Liver (tissue), 9 donors: Measurements from ENCODE around the gene TRAPPC3. TPM values are rescaled to one million over a fixed set of nuclear protein-coding genes. Genes with fewer than 3 reads are reported as not detected.

Experiments
- DNase-seq: peaks from one replicate; pipeline ENCODE4 v3.0.0-alpha.2; 2017; ENCODE audit warnings: low spot score
- H3K27ac ChIP-seq, 2 donors: one replicate each; pipeline ENCODE4 v1.7.0; 2013; ENCODE audit warnings: inconsistent platforms in 2 of 2, low read length in 2 of 2, control low read depth in 1 of 2, low read depth in 1 of 2, mild to moderate bottlenecking in 1 of 2
- H3K27me3 ChIP-seq, 4 donors: one replicate each; pipeline versions ENCODE4 v1.6.1 to v1.7.0; 2013; ENCODE audit warnings: low read length in 3 of 4, inconsistent platforms in 1 of 4, mild to moderate bottlenecking in 1 of 4, moderate library complexity in 1 of 4; ENCODE audit not compliant: control insufficient read depth in 4 of 4, insufficient read depth in 4 of 4
- H3K36me3 ChIP-seq, 4 donors: one replicate each; pipeline versions ENCODE4 v1.6.1 to v1.7.0; 2013; ENCODE audit warnings: low read length in 3 of 4, mild to moderate bottlenecking in 3 of 4, low read depth in 1 of 4, moderate library complexity in 1 of 4; ENCODE audit not compliant: control insufficient read depth in 4 of 4, insufficient read depth in 3 of 4
- H3K4me1 ChIP-seq, 4 donors: one replicate each; pipeline versions ENCODE4 v1.6.1 to v1.7.0; 2013; ENCODE audit warnings: low read length in 3 of 4, mild to moderate bottlenecking in 3 of 4, moderate library complexity in 1 of 4; ENCODE audit not compliant: control insufficient read depth in 4 of 4, insufficient read depth in 4 of 4
- H3K4me3 ChIP-seq, 3 donors: one replicate each; pipeline versions ENCODE4 v1.6.1 to v1.7.0; 2013; ENCODE audit warnings: low read length in 3 of 3, control low read depth in 1 of 3, low read depth in 1 of 3, mild to moderate bottlenecking in 1 of 3
- H3K9ac ChIP-seq, 2 donors: one replicate each; pipeline ENCODE4 v1.7.0; 2013; ENCODE audit warnings: low read length in 2 of 2, mild to moderate bottlenecking in 2 of 2, moderate library complexity in 2 of 2, control low read depth in 1 of 2, low read depth in 1 of 2
- H3K9me3 ChIP-seq, 4 donors: one replicate each; pipeline versions ENCODE4 v1.6.1 to v1.7.0; 2013; ENCODE audit warnings: low read length in 3 of 4; ENCODE audit not compliant: control insufficient read depth in 4 of 4
- ATF3 ChIP-seq: IDR thresholded peaks from 2 replicates; pipeline ENCODE4 v1.6.1; 2016; ENCODE audit warnings: antibody characterized with exemption
- EGR1 ChIP-seq, 2 donors: IDR thresholded peaks; 2 replicates each; pipeline ENCODE4 v1.6.1; 2016 to 2018; ENCODE audit warnings: antibody characterized with exemption in 2 of 2, low read depth in 2 of 2
- FOXA1 ChIP-seq: IDR thresholded peaks from 2 replicates; pipeline ENCODE4 v1.6.1; 2016; ENCODE audit warnings: antibody characterized with exemption
- FOXA2 ChIP-seq: IDR thresholded peaks from 2 replicates; pipeline ENCODE4 v1.6.1; 2016; ENCODE audit warnings: antibody characterized with exemption
- GABPA ChIP-seq, 2 donors: IDR thresholded peaks in 1 of 2; conservative IDR thresholded peaks in 1 of 2; 2 replicates each; pipeline ENCODE4 v1.6.1; 2016; ENCODE audit warnings: antibody characterized with exemption in 2 of 2, mild to moderate bottlenecking in 1 of 2, moderate library complexity in 1 of 2
- HNF4A ChIP-seq, 2 donors: conservative IDR thresholded peaks; 2 replicates each; pipeline ENCODE4 v1.6.1; 2016; ENCODE audit warnings: antibody characterized with exemption in 2 of 2, mild to moderate bottlenecking in 2 of 2
- HNF4G ChIP-seq: IDR thresholded peaks from 2 replicates; pipeline ENCODE4 v1.6.1; 2016; ENCODE audit warnings: antibody characterized with exemption
- JUND ChIP-seq, 2 donors: IDR thresholded peaks; 2 replicates each; pipeline ENCODE4 v1.6.1; 2016; ENCODE audit warnings: antibody characterized with exemption in 2 of 2
- NR2F2 ChIP-seq: IDR thresholded peaks from 2 replicates; pipeline ENCODE4 v1.6.1; 2016; ENCODE audit warnings: antibody characterized with exemption
- RAD21 ChIP-seq, 2 donors: IDR thresholded peaks; 2 replicates each; pipeline ENCODE4 v1.6.1; 2016; ENCODE audit warnings: antibody characterized with exemption in 2 of 2, mild to moderate bottlenecking in 2 of 2
- RXRA ChIP-seq, 2 donors: IDR thresholded peaks; 2 replicates each; pipeline ENCODE4 v1.6.1; 2017 to 2018; ENCODE audit warnings: antibody characterized with exemption in 2 of 2, mild to moderate bottlenecking in 1 of 2
- SP1 ChIP-seq: IDR thresholded peaks from 2 replicates; pipeline ENCODE4 v1.6.1; 2018; ENCODE audit warnings: antibody characterized with exemption, mild to moderate bottlenecking
- TAF1 ChIP-seq: conservative IDR thresholded peaks from 2 replicates; pipeline ENCODE4 v1.6.1; 2016; ENCODE audit warnings: antibody characterized with exemption, mild to moderate bottlenecking
- YY1 ChIP-seq: IDR thresholded peaks from 2 replicates; pipeline ENCODE4 v1.6.1; 2016; ENCODE audit warnings: antibody characterized with exemption, mild to moderate bottlenecking
- ZBTB33 ChIP-seq: IDR thresholded peaks from 2 replicates; pipeline ENCODE4 v1.6.1; 2016; ENCODE audit warnings: antibody characterized with exemption
- WGBS: extraction: QIAGEN DNeasy Blood & Tissue Kit; methylation state at CpG from one replicate; pipeline ENCODE4 v1.1.7; 2013; 5-methylcytosine and 5-hydroxymethylcytosine counted together
- polyA plus RNA-seq, 2 donors: library from polyadenylated mRNA; stranded (reverse) in 1 of 2; unstranded in 1 of 2; fragments of 200-250 nt in 1 of 2; fragments of >200 nt in 1 of 2; fragmentation: Nextera tagmentation in 1 of 2; extraction: Ambion mirVana in 1 of 2; gene quantifications; one replicate each; pipeline versions ENCODE4 v1.2.1 to v1.2.3, GENCODE V29; 2013 to 2015
- total RNA-seq, 2 donors: library from RNA; depleted of rRNA; stranded (reverse); fragments of >200 nt; gene quantifications; one replicate each; pipeline ENCODE4 v1.2.3, GENCODE V29; 2014
- TF ChIP-seq, protein P1 (sequence below): IDR thresholded peaks from 2 replicates; pipeline ENCODE4 v1.6.1; 2016; ENCODE audit warnings: antibody characterized with exemption, mild to moderate bottlenecking
- TF ChIP-seq, protein P2 (sequence below): fragments of 150-350 bp; IDR thresholded peaks from 2 replicates; pipeline ENCODE4 v1.5.1; 2017; ENCODE audit warnings: improper control_type of control experiment, low read depth, low read length; ENCODE audit not compliant: missing input control
- TF ChIP-seq, protein P3 (sequence below): IDR thresholded peaks from 2 replicates; pipeline ENCODE4 v1.6.1; 2016; ENCODE audit warnings: antibody characterized with exemption
- donor health status: healthy.
- donor health status: healthy.
- donor health status: healthy.
- donor health status: healthy.
- donor health status: healthy.

TRAPPC3 gene
- total and polyA plus RNA-seq, 4 donors = 24.2 to 56.1 (median 30.4) TPM

DNA sequence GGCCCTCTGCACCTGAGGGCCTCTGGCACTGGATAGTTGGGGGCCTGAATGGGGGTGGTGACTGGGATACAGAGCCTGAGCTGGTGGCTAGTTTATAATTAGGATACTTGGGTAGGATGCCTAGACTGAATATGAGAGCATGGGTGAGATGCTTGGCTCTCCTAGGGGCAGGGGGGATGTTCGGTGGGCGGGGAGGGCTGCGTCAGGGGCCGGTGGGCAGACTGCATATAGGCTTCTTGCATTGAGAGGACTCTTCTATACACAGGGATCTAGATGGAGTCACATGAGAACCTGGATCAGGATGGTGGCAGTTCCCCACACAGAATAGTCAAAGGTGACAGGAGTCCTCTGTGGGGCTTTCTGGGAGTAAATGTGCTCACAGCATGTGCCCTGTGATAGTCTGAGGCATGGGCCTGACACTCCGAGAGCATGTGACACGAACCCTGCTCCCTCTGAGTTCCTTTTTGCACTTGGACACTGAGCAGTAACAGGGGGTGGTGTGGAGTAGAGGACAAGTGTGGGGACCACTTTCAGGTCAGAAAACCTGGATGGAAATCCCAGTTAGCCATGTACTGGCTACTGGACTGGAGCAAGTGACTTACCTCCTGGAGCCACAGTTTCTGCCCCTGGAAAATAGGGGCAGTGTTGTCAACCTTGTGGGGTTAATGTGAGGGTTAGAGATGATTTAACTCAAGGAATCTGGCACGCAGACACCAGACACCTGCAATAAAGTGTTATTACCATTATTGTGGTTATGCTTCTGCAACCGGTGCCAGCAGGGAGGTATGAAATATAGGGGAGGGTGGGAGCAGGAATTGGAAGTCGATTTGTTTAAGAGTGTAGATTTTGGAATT, 8.9 kb upstream of the TRAPPC3 start (continued):
- TF ChIP-seq, protein P1, sequence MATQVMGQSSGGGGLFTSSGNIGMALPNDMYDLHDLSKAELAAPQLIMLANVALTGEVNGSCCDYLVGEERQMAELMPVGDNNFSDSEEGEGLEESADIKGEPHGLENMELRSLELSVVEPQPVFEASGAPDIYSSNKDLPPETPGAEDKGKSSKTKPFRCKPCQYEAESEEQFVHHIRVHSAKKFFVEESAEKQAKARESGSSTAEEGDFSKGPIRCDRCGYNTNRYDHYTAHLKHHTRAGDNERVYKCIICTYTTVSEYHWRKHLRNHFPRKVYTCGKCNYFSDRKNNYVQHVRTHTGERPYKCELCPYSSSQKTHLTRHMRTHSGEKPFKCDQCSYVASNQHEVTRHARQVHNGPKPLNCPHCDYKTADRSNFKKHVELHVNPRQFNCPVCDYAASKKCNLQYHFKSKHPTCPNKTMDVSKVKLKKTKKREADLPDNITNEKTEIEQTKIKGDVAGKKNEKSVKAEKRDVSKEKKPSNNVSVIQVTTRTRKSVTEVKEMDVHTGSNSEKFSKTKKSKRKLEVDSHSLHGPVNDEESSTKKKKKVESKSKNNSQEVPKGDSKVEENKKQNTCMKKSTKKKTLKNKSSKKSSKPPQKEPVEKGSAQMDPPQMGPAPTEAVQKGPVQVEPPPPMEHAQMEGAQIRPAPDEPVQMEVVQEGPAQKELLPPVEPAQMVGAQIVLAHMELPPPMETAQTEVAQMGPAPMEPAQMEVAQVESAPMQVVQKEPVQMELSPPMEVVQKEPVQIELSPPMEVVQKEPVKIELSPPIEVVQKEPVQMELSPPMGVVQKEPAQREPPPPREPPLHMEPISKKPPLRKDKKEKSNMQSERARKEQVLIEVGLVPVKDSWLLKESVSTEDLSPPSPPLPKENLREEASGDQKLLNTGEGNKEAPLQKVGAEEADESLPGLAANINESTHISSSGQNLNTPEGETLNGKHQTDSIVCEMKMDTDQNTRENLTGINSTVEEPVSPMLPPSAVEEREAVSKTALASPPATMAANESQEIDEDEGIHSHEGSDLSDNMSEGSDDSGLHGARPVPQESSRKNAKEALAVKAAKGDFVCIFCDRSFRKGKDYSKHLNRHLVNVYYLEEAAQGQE = no peak
- TF ChIP-seq JUND (IDR thresholded peaks at IDR 0.05) (no peak), NR2F2 (no peak)

DNA sequence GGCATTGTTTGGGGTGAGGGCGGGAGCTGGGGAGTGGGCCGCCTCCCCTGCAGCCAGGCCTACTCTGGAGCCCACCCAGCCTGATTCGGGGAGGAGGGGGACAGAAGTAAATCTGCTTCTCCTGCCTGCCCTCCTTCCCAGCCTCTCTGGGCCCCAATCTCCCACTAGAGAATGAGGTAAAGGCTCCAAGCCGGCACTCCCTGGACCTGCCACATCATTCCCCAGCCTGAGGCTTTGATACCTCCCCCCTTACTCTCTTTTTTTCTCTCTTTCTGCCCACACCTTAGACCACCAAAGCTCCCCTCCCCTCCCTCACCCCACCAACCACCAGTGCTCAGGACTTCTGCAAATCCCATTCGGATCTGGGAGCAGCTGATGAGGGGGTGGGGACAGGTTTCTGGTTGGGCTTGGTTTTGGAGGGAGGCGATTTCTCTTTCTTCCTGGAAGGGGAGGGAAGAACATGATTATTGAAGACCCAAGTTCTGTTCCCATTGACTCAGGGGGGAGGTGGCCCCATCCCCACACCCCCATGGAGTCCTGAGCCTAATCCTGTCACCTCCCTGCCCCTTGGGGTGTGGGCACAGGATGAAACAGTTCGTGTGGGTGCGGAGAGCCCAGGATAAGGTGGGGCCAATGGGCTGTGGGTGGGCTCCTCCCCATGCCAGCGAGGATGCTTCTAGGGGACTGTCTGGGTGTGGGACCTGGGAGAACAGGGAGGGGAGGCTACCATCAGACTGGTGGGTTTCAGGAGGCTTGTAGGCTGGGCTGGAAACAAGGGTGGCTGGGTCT, 8.0 kb upstream of the TRAPPC3 start:
- DNase-seq = no peak
- Histone ChIP-seq H3K4me3 (peak overlapping the region; percentile 26 to 91 (median 72)), H3K9ac (peak overlapping the region; percentile 33 to 64), H3K27me3 (no peaks in the 10 kb centered on the region), H3K36me3 (no peaks in the 10 kb centered on the region), H3K9me3 (no peaks in the 10 kb centered on the region), H3K27ac (peak overlapping the region; percentile 93 to 95), H3K4me1 (peaks cover 3 to 38% (median 17%) of the 10 kb centered on the region in 4 donors)
- TF ChIP-seq YY1 (no peak), JUND (IDR thresholded peaks at IDR 0.05) (no peak), FOXA2 (no peak), FOXA1 (no peak), EGR1 (IDR thresholded peaks at IDR 0.05; ENCODE audit: low read depth in 2 of 2) (no peak), HNF4G (no peak), NR2F2 (no peak), RAD21 (IDR thresholded peaks at IDR 0.05) (no peak), ATF3 (no peak), TAF1 (no peak), GABPA (IDR thresholded peaks at IDR 0.05 in 1 of 2, conservative IDR thresholded peaks at IDR 0.05 in 1 of 2) (no peak), HNF4A (conservative IDR thresholded peaks at IDR 0.05) (no peak), ZBTB33 (no peak), SP1 (no peak), RXRA (IDR thresholded peaks at IDR 0.05) (no peak)
- TF ChIP-seq, protein P2, sequence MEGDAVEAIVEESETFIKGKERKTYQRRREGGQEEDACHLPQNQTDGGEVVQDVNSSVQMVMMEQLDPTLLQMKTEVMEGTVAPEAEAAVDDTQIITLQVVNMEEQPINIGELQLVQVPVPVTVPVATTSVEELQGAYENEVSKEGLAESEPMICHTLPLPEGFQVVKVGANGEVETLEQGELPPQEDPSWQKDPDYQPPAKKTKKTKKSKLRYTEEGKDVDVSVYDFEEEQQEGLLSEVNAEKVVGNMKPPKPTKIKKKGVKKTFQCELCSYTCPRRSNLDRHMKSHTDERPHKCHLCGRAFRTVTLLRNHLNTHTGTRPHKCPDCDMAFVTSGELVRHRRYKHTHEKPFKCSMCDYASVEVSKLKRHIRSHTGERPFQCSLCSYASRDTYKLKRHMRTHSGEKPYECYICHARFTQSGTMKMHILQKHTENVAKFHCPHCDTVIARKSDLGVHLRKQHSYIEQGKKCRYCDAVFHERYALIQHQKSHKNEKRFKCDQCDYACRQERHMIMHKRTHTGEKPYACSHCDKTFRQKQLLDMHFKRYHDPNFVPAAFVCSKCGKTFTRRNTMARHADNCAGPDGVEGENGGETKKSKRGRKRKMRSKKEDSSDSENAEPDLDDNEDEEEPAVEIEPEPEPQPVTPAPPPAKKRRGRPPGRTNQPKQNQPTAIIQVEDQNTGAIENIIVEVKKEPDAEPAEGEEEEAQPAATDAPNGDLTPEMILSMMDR = no peak
- TF ChIP-seq, protein P1 = no peak
- TF ChIP-seq, protein P3, sequence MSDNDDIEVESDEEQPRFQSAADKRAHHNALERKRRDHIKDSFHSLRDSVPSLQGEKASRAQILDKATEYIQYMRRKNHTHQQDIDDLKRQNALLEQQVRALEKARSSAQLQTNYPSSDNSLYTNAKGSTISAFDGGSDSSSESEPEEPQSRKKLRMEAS = no peak
- 50% methylated on average over 9 of the region's 9 CpGs for WGBS
